ENCODE measurements around the gene GFOD1. TPM values are rescaled to one million over a fixed set of nuclear protein-coding genes. Genes with fewer than 3 reads are reported as not detected.

The GFOD1 gene
- total RNA-seq, 1 donor from 2014 or later = 17.4 TPM

GRCh38 chr6:13355999-13356785 is 131.2 kb downstream of the GFOD1 start:
- DNase-seq (ENCODE audit: low spot score) = no peak

- DNase-seq (ENCODE audit: low spot score) = no peak
These were observed 132.1 kb downstream of the GFOD1 start for GRCh38 chr6:13355043-13355945.

GRCh38 chr6:13354331-13355042 is 132.9 kb downstream of the GFOD1 start:
- no peak for DNase-seq (ENCODE audit: low spot score)

GRCh38 chr6:13352165-13352564 is 135.2 kb downstream of the GFOD1 start:
- DNase-seq (ENCODE audit: low spot score) = no peak

GRCh38 chr6:13351271-13351670 is 136.1 kb downstream of the GFOD1 start:
- no peak for DNase-seq (ENCODE audit: low spot score)

- DNase-seq (ENCODE audit: low spot score) = no peak
These were observed 137.4 kb downstream of the GFOD1 start for GRCh38 chr6:13349811-13350506.

- DNase-seq (ENCODE audit: low spot score) = no peak
These were observed 138.9 kb downstream of the GFOD1 start for GRCh38 chr6:13348334-13349113.

GRCh38 chr6:13346245-13346644 is 141.2 kb downstream of the GFOD1 start:
- no peak for DNase-seq (ENCODE audit: low spot score)

GRCh38 chr6:13342414-13343019 is 144.9 kb downstream of the GFOD1 start:
- DNase-seq (ENCODE audit: low spot score) = no peak

GRCh38 chr6:13339863-13340630 is 147.4 kb downstream of the GFOD1 start:
- no peak for DNase-seq (ENCODE audit: low spot score)

GRCh38 chr6:13338038-13338437 is 149.4 kb downstream of the GFOD1 start:
- DNase-seq (ENCODE audit: low spot score) = no peak

- DNase-seq (ENCODE audit: low spot score) = peak; percentile 87
These were observed 150.8 kb downstream of the GFOD1 start for GRCh38 chr6:13336553-13336952.

- peak; percentile 20 for DNase-seq (ENCODE audit: low spot score)
These were observed 152.4 kb downstream of the GFOD1 start for GRCh38 chr6:13334953-13335352.

- DNase-seq (ENCODE audit: low spot score) = no peak
These were observed 155.1 kb downstream of the GFOD1 start for GRCh38 chr6:13332349-13332706.

- DNase-seq (ENCODE audit: low spot score) = no peak
These were observed 155.7 kb downstream of the GFOD1 start for GRCh38 chr6:13331516-13332348.

- no peak for DNase-seq (ENCODE audit: low spot score)
These were observed 158.6 kb downstream of the GFOD1 start for GRCh38 chr6:13328875-13329183.

GRCh38 chr6:13328076-13328874 is 159.1 kb downstream of the GFOD1 start, which contains the start of gene TBC1D7:
TSS of gene TBC1D7 (minus strand) at chr6:13328537. CDS start at chr6:13326898, 1,639 bp downstream.
- DNase-seq (ENCODE audit: low spot score) = peak; percentile 94

- DNase-seq (ENCODE audit: low spot score) = no peak
These were observed 159.7 kb downstream of the GFOD1 start for GRCh38 chr6:13327691-13328075.
